ENCODE results near the gene KIAA0930. TPM values are rescaled to one million over a fixed set of nuclear protein-coding genes. Genes with fewer than 3 reads are reported as not detected.

Gene KIAA0930
- polyA plus RNA-seq, 1 of the 3 experiments (the other 2 are of a cell fraction): 80.8 TPM

DNA sequence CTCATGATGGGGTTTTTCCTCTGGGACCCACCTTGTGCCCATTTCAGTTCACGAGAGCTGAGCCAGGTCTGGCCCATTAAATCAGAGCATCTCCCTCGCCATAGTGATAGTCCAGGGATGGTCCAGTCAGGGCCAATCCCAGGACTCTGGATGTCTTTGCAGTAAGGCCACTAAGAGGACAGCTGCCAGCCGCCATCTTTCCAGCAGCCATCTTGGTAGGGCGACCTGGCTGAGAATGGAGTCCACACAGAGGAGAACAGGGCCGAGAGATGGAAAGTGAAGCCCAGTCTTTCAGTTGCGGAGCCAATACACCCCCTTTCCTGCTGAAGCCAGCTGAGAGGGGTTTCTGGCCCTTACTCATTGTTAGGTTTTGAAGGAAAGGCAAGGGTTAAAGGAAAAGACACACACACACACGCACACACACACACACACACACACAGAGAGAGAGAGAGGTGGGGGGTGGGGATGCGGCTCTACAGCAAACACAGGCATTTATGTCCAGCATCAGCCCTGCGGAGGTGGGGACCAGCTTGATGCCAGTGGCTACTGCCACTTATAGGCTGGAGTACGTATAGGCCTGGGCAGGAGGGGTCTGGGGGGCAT, 12.4 kb upstream of the KIAA0930 start:
- Histone ChIP-seq H3K4me2 (no peak overlapping the region), H4K20me1 (ENCODE audit: insufficient read depth) (no peaks in the 10 kb centered on the region), H3K9ac (no peak overlapping the region), H2AFZ (ENCODE audit: low read depth) (no peak overlapping the region), H3F3A (replicated peaks; ENCODE audit: insufficient read depth) (no peaks in the 10 kb centered on the region), H3K9me3 (no peaks in the 10 kb centered on the region), H3K4me3 (ENCODE audit: low read depth in 2 of 2, low read length in 1 of 2) (no peak overlapping the region), H3K27ac (ENCODE audit: low read depth in 2 of 2, low read length in 1 of 2) (no peak overlapping the region), H3K79me2 (ENCODE audit: insufficient read depth) (no peaks in the 10 kb centered on the region), H3K4me1 (ENCODE audit: control insufficient read depth in 1 of 2, insufficient read depth in 2 of 2, low read depth in 1 of 2, low read length in 1 of 2) (no peaks in the 10 kb centered on the region; a peak in 1 of 4 replicates), H3K27me3 (ENCODE audit: insufficient read depth) (no peaks in the 10 kb centered on the region), H3K9me2 (no peaks in the 10 kb centered on the region), H3K36me3 (replicated peaks in 1 of 2; ENCODE audit: control insufficient read depth in 1 of 2, insufficient read depth in 2 of 2, low read length in 1 of 2) (no peaks in the 10 kb centered on the region)
- DNase-seq: no peak
- ChIA-PET CTCF (interaction anchor here (0.6 to 1.4 kb wide), 6 partner anchors 9 to 1707 kb away, joined by 3 to 5 read pairs (median 3); no protein-coding TSS in a partner anchor), POLR2A (no interaction called here)
- 88% methylated on average over 9 of the region's 10 CpGs for WGBS (ENCODE audit: low lambda C conversion rate)
- TF ChIP-seq, protein P1, sequence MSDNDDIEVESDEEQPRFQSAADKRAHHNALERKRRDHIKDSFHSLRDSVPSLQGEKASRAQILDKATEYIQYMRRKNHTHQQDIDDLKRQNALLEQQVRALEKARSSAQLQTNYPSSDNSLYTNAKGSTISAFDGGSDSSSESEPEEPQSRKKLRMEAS (IDR thresholded peaks at IDR 0.05; ENCODE audit: low read depth): no peak
- TF ChIP-seq, protein P2, sequence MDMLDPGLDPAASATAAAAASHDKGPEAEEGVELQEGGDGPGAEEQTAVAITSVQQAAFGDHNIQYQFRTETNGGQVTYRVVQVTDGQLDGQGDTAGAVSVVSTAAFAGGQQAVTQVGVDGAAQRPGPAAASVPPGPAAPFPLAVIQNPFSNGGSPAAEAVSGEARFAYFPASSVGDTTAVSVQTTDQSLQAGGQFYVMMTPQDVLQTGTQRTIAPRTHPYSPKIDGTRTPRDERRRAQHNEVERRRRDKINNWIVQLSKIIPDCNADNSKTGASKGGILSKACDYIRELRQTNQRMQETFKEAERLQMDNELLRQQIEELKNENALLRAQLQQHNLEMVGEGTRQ (IDR thresholded peaks at IDR 0.05; ENCODE audit: borderline replicate concordance, low read depth, low read length): no peak
- TF ChIP-seq SIN3A (IDR thresholded peaks at IDR 0.05; ENCODE audit: borderline replicate concordance, low read depth, low read length): no peak

DNA sequence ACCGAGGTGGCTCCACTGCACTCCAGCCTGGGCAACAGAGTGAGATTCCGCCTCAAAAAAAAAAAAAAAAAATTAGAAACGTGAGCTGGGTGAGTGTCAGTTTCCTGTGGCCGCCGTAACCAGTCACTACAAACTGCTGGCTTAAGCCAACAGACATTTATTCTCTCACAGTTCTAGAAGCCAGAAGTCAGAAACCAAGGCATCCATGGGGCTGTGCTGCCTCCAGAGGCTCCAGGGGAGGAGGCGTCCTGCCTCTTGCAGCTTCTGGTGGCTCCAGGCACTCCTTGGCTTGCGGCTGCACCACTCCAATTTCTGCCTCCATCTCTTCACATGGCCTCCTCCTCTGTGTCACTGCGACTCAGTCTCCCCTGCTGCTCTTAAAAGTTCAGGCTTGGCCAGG, 11.1 kb upstream of the KIAA0930 start:
- Histone ChIP-seq H3K4me3 (ENCODE audit: low read depth in 2 of 2, low read length in 1 of 2) (no peak overlapping the region), H3K9me3 (no peaks in the 10 kb centered on the region), H3K9ac (no peak overlapping the region), H3K27me3 (ENCODE audit: insufficient read depth) (no peaks in the 10 kb centered on the region), H3K79me2 (ENCODE audit: insufficient read depth) (no peaks in the 10 kb centered on the region), H3F3A (replicated peaks; ENCODE audit: insufficient read depth) (peaks cover 6% of the 10 kb centered on the region), H3K9me2 (no peaks in the 10 kb centered on the region), H3K27ac (ENCODE audit: low read depth in 2 of 2, low read length in 1 of 2) (no peak overlapping the region), H3K36me3 (replicated peaks in 1 of 2; ENCODE audit: control insufficient read depth in 1 of 2, insufficient read depth in 2 of 2, low read length in 1 of 2) (no peaks in the 10 kb centered on the region), H3K4me2 (no peak overlapping the region), H3K4me1 (ENCODE audit: control insufficient read depth in 1 of 2, insufficient read depth in 2 of 2, low read depth in 1 of 2, low read length in 1 of 2) (peaks cover 2% of the 10 kb centered on the region in 2 experiments; a peak in 1 of 4 replicates), H4K20me1 (ENCODE audit: insufficient read depth) (no peaks in the 10 kb centered on the region), H2AFZ (ENCODE audit: low read depth) (no peak overlapping the region)
- TF ChIP-seq GABPA (IDR thresholded peaks at IDR 0.05; ENCODE audit: low read depth) (no peak), YY1 (IDR thresholded peaks at IDR 0.05; ENCODE audit: low read depth) (no peak), MEF2A (IDR thresholded peaks at IDR 0.05; ENCODE audit: borderline replicate concordance, low read depth) (no peak), MXI1 (IDR thresholded peaks at IDR 0.05; ENCODE audit: low read depth, low read length) (no peak)
- TF ChIP-seq, protein P2 (IDR thresholded peaks at IDR 0.05; ENCODE audit: borderline replicate concordance, low read depth, low read length): no peak
- TF ChIP-seq, protein P1 (IDR thresholded peaks at IDR 0.05; ENCODE audit: low read depth): no peak
- TF ChIP-seq, protein P3, sequence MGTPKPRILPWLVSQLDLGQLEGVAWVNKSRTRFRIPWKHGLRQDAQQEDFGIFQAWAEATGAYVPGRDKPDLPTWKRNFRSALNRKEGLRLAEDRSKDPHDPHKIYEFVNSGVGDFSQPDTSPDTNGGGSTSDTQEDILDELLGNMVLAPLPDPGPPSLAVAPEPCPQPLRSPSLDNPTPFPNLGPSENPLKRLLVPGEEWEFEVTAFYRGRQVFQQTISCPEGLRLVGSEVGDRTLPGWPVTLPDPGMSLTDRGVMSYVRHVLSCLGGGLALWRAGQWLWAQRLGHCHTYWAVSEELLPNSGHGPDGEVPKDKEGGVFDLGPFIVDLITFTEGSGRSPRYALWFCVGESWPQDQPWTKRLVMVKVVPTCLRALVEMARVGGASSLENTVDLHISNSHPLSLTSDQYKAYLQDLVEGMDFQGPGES (IDR thresholded peaks at IDR 0.05; ENCODE audit: low read depth, low read length): no peak
- WGBS (ENCODE audit: low lambda C conversion rate): 83% methylated on average over 8 of the region's 8 CpGs
- CTCF ChIA-PET: interaction anchor here (0.8 to 1.2 kb wide), 2 partner anchors 43 to 54 kb away, joined by 3 read pairs; no protein-coding TSS in a partner anchor
- no peak for DNase-seq
- POLR2A ChIA-PET: interaction anchor here (0.6 kb wide), 1 partner anchor 133 kb away, joined by 4 read pairs; no protein-coding TSS in a partner anchor
